WTC11 (cell line): ENCODE measurements around the gene SPATA3. TPM values are rescaled to one million over a fixed set of nuclear protein-coding genes. Genes with fewer than 3 reads are reported as not detected.

Experiments used
- ATAC-seq: fragments of 200-7000 bp; cut with Tn5 transposase; 2 replicates; pipeline ENCODE4 v1.10.0; 2021; ENCODE audit warnings: mild to moderate bottlenecking, moderate library complexity
- CTCF ChIA-PET: fragments of 300-600 bp; sonication (Branson Sonifier 250); formaldehyde crosslinking; loops from one replicate; lab custom pipeline; 2021; ENCODE audit warnings: antibody characterized with exemption; lab: Charles Lee
- POLR2A ChIA-PET: fragments of 350-600 bp; sonication (Branson Sonifier 250); formaldehyde crosslinking; loops from one replicate; lab custom pipeline; 2021; ENCODE audit warnings: antibody characterized with exemption; lab: Charles Lee
- DNase-seq: peaks from one replicate; pipeline ENCODE4 v3.0.0; 2021; ENCODE audit warnings: low spot score
- H3K27ac Mint-ChIP-seq: 2 replicates; pipeline ENCODE4 v1.8.0; 2021; ENCODE audit warnings: mixed read lengths
- H3K27me3 Mint-ChIP-seq: 2 replicates; pipeline ENCODE4 v1.8.0; 2021; ENCODE audit warnings: low read depth, mild to moderate bottlenecking, moderate library complexity, mixed read lengths
- H3K36me3 Mint-ChIP-seq: 2 replicates; pipeline ENCODE4 v1.8.0; 2021; ENCODE audit warnings: mixed read lengths
- H3K4me1 Mint-ChIP-seq: 2 replicates; pipeline ENCODE4 v1.8.0; 2022; ENCODE audit warnings: mixed read lengths
- H3K4me3 Mint-ChIP-seq: 2 replicates; pipeline ENCODE4 v1.8.0; 2021; ENCODE audit warnings: mild to moderate bottlenecking, moderate library complexity, mixed read lengths
- H3K9me3 Mint-ChIP-seq: 2 replicates; pipeline ENCODE4 v1.8.0; 2021; ENCODE audit warnings: mixed read lengths
- ATF1 ChIP-seq: sonication (generic); formaldehyde crosslinking; IDR thresholded peaks from 2 replicates; pipeline ENCODE4 v1.8.1; 2023; ENCODE audit warnings: mild to moderate bottlenecking, moderate library complexity, missing genetic modification reagents
- CREB1 ChIP-seq: sonication (generic); formaldehyde crosslinking; IDR thresholded peaks from 2 replicates; pipeline ENCODE4 v1.8.0; 2023; ENCODE audit warnings: mild to moderate bottlenecking, missing genetic modification reagents
- HMGA2 ChIP-seq: fragments of 250-450 bp; sonication (Bioruptor Pico); IDR thresholded peaks from 2 replicates; pipeline ENCODE4 v1.4.0; 2021; ENCODE audit warnings: mild to moderate bottlenecking, moderate library complexity
- NFE2L1 ChIP-seq: sonication (generic); formaldehyde crosslinking; IDR thresholded peaks from 2 replicates; pipeline ENCODE4 v1.8.1; 2023; ENCODE audit warnings: missing genetic modification reagents
- NFYB ChIP-seq: sonication (generic); formaldehyde crosslinking; conservative IDR thresholded peaks from 2 replicates; pipeline ENCODE4 v1.8.0; 2022; ENCODE audit warnings: low read depth, missing genetic modification reagents
- NR2C2 ChIP-seq: sonication (generic); formaldehyde crosslinking; IDR thresholded peaks from 2 replicates; pipeline ENCODE4 v1.8.0; 2022; ENCODE audit warnings: mild to moderate bottlenecking, missing genetic modification reagents
- RELA ChIP-seq: sonication (generic); formaldehyde crosslinking; IDR thresholded peaks from 2 replicates; pipeline ENCODE4 v1.8.1; 2022; ENCODE audit warnings: missing genetic modification reagents, mild to moderate bottlenecking, borderline replicate concordance
- SMAD3 ChIP-seq: sonication (generic); formaldehyde crosslinking; IDR thresholded peaks from 2 replicates; pipeline ENCODE4 v1.8.0; 2022; ENCODE audit warnings: missing genetic modification reagents, mild to moderate bottlenecking, borderline replicate concordance
- SOX15 ChIP-seq: fragments of 250-450 bp; sonication (Bioruptor Pico); IDR thresholded peaks from 2 replicates; pipeline ENCODE4 v1.9.0; 2021; ENCODE audit warnings: mild to moderate bottlenecking
- SP1 ChIP-seq: sonication (generic); formaldehyde crosslinking; conservative IDR thresholded peaks from 2 replicates; pipeline ENCODE4 v1.8.1; 2022; ENCODE audit warnings: missing genetic modification reagents
- ZBTB21 ChIP-seq: sonication (generic); formaldehyde crosslinking; IDR thresholded peaks from 2 replicates; pipeline ENCODE4 v1.8.1; 2023; ENCODE audit warnings: mild to moderate bottlenecking, missing genetic modification reagents, borderline replicate concordance
- ZNF317 ChIP-seq: sonication (generic); formaldehyde crosslinking; IDR thresholded peaks from 2 replicates; pipeline ENCODE4 v1.8.1; 2023; ENCODE audit warnings: low read depth, mild to moderate bottlenecking, moderate library complexity, missing genetic modification reagents, borderline replicate concordance
- ZNF671 ChIP-seq: fragments of 250-450 bp; sonication (Bioruptor Pico); IDR thresholded peaks from 2 replicates; pipeline ENCODE4 v1.8.0; 2021; ENCODE audit warnings: mild to moderate bottlenecking
- total RNA-seq: library from RNA; stranded (reverse); gene quantifications from 3 replicates; pipeline ENCODE4 v1.2.3, GENCODE V29; 2021
- TF ChIP-seq, protein P1 (sequence below): fragments of 250-450 bp; sonication (Bioruptor Pico); conservative IDR thresholded peaks from 2 replicates; pipeline ENCODE4 v1.9.0; 2021; ENCODE audit warnings: mild to moderate bottlenecking
- TF ChIP-seq, protein P2 (sequence below): sonication (generic); formaldehyde crosslinking; IDR thresholded peaks from 2 replicates; pipeline ENCODE4 v1.8.1; 2023; ENCODE audit warnings: mild to moderate bottlenecking, missing genetic modification reagents
- TF ChIP-seq, protein P3 (sequence below): sonication (generic); formaldehyde crosslinking; IDR thresholded peaks from 2 replicates; pipeline ENCODE4 v1.8.1; 2023; ENCODE audit warnings: mild to moderate bottlenecking, missing genetic modification reagents
- TF ChIP-seq, protein P4 (sequence below): fragments of 250-450 bp; sonication (Bioruptor Pico); IDR thresholded peaks from 2 replicates; pipeline ENCODE4 v2.1.2; 2022; ENCODE audit warnings: mild to moderate bottlenecking, moderate library complexity
- TF ChIP-seq, protein P5 (sequence below): sonication (generic); formaldehyde crosslinking; IDR thresholded peaks from 2 replicates; pipeline ENCODE4 v1.8.0; 2022; ENCODE audit warnings: mild to moderate bottlenecking, missing genetic modification reagents
- TF ChIP-seq, protein P6 (sequence below): sonication (generic); formaldehyde crosslinking; IDR thresholded peaks from 2 replicates; pipeline ENCODE4 v1.8.1; 2022; ENCODE audit warnings: mild to moderate bottlenecking, moderate library complexity, missing genetic modification reagents
- TF ChIP-seq, protein P7 (sequence below): sonication (generic); formaldehyde crosslinking; IDR thresholded peaks from 2 replicates; pipeline ENCODE4 v1.8.1; 2022; ENCODE audit warnings: mild to moderate bottlenecking, missing genetic modification reagents, moderate library complexity, borderline replicate concordance
- TF ChIP-seq, protein P8 (sequence below): sonication (generic); formaldehyde crosslinking; IDR thresholded peaks from 2 replicates; pipeline ENCODE4 v1.8.1; 2022; ENCODE audit warnings: low read depth, mild to moderate bottlenecking, moderate library complexity, missing genetic modification reagents, borderline replicate concordance

The SPATA3 gene
- total RNA-seq, 1 experiment from 2014 or later, result not detected

DNA sequence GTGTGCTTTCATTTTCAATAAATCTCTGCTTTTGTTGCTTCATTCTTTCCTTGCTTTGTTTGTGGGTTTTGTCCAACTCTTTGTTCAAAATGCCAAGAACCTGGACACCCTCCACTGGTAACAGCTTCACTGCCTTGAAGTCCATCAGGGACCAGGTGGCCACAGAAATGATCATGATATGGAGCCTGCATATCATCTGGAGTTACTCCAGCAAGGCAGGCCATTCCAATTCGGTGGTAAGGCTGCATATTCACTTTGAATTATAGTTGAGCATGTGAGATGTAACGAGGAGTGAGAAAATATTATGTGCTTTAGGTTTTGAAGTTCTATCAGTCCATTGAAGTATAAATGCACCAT, 26.3 kb upstream of the SPATA3 start (continued):
- TF ChIP-seq ZNF317 (CRISPR knock-in tag) (no peak), NFYB (CRISPR knock-in tag) (no peak), HMGA2 (CRISPR knock-in tag) (no peak), ZNF671 (CRISPR knock-in tag) (no peak)
- TF ChIP-seq, protein P1, sequence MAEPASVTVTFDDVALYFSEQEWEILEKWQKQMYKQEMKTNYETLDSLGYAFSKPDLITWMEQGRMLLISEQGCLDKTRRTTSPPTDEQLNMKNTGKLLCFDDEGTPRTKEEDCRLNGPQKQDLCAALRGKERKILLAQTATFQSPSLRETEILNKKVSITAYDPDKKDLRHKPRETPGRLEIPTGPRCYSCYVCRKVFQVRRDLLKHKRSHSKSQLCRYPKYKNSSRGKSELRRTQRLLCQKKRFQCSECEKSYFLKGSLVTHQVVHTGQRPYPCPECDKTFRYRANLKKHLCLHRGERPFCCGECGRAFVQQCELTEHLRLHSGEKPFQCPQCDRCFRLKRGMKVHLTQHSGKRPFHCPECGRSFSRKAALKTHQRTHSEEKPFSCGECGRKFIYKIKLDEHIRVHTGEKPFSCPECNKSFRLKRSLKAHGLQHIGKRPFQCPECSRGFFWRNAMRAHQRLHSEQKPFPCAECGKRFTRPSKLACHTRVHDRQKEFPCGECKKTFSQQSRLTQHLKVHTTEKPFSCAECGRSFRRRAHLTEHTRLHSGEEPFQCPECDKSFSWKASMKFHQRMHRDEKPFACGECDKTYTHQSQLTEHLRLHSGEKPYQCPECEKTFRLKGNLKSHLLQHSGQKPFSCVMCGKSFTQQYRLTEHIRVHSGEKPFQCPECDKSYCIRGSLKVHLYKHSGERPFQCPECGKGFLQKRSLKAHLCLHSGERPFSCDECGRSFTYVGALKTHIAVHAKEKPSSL, result no peak

DNA sequence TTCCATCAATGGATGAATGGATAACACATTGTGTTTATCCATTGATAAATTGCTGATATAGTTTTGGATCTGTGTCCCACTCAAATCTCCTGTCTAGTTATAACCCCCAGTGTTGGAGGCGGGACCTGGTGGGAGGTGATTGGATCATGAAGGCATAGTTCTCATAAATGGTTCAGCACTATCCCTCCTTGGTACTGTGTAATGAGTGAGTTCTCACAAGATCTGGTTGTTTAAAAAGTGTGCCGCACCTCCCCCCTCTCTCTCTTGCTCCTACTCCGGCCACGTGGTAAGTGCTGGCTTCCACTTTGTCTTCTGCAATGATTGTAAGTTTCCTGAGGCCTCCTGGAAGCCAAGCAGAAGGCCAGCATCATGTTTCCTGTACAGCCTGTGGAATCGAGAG, 23.9 kb upstream of the SPATA3 start:
- no peak for DNase-seq
- no peak for ATAC-seq
- Mint-ChIP-seq H3K4me1 (peaks cover 5% of the 10 kb centered on the region; the same call in 1 of the 2 replicates), H3K4me3 (no peak overlapping the region), H3K27me3 (no peaks in the 10 kb centered on the region), H3K27ac (no peak overlapping the region), H3K9me3 (peaks cover 12% of the 10 kb centered on the region), H3K36me3 (peaks cover 5% of the 10 kb centered on the region)
- POLR2A ChIA-PET, result no interaction called here
- CTCF ChIA-PET, result interaction anchor here (1.9 kb wide), 1 partner anchor 15 kb away, joined by 5 read pairs; no protein-coding TSS in a partner anchor
- TF ChIP-seq, protein P2, sequence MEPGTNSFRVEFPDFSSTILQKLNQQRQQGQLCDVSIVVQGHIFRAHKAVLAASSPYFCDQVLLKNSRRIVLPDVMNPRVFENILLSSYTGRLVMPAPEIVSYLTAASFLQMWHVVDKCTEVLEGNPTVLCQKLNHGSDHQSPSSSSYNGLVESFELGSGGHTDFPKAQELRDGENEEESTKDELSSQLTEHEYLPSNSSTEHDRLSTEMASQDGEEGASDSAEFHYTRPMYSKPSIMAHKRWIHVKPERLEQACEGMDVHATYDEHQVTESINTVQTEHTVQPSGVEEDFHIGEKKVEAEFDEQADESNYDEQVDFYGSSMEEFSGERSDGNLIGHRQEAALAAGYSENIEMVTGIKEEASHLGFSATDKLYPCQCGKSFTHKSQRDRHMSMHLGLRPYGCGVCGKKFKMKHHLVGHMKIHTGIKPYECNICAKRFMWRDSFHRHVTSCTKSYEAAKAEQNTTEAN, result no peak
- TF ChIP-seq NFE2L1 (no peak), RELA (no peak)

DNA sequence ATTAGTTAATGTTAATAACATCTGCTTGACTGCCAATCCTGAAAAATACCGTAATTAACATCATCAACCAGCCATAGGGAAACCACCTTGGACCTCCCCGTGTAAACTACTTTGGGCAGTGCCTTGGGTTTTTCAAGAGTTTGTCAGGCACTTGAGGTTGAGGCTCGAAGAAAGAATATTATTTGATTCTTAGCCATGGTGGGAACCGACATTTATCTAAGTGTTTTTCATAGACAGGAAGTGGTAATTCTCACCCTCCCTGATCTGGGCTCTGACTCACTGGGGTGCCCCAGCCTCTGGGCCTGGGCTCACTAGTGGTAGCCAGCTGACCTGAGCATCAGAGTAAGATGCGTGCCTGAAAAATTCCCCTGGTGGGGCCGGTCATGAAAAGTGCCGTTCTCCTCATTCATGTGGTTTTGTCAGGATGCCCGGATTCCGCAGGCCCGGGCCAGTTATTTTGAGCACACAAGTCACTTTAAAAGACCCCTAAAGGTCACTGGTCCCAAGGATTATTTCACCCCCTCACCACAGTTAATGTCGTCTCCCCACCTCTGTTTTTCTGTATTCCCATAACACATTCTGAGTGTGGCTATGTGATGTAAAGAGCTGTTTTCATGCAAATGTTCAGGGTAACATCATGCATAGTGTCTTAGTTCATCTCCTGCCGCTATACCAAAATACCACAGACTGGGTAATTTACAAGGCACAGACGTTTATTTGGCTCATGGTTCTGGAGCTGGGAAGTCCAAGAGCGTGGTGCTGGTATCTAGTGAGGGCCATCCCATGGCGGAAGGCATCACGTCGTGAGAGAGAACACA, 21.6 kb upstream of the SPATA3 start:
- H3K4me1 Mint-ChIP-seq, result peaks cover 5% of the 10 kb centered on the region; the same call in 1 of the 2 replicates
- H3K4me3 Mint-ChIP-seq, result no peak overlapping the region
- DNase-seq (no peak), ATAC-seq (no peak; the same call in 1 of the 2 replicates)
- H3K27ac Mint-ChIP-seq, result no peak overlapping the region
- H3K9me3 Mint-ChIP-seq, result peaks cover 12% of the 10 kb centered on the region
- no peak for TF ChIP-seq SMAD3 (CRISPR knock-in tag)
- no peak for TF ChIP-seq NR2C2 (CRISPR knock-in tag)
- no peak for TF ChIP-seq SOX15 (CRISPR knock-in tag)
- TF ChIP-seq, protein P3, sequence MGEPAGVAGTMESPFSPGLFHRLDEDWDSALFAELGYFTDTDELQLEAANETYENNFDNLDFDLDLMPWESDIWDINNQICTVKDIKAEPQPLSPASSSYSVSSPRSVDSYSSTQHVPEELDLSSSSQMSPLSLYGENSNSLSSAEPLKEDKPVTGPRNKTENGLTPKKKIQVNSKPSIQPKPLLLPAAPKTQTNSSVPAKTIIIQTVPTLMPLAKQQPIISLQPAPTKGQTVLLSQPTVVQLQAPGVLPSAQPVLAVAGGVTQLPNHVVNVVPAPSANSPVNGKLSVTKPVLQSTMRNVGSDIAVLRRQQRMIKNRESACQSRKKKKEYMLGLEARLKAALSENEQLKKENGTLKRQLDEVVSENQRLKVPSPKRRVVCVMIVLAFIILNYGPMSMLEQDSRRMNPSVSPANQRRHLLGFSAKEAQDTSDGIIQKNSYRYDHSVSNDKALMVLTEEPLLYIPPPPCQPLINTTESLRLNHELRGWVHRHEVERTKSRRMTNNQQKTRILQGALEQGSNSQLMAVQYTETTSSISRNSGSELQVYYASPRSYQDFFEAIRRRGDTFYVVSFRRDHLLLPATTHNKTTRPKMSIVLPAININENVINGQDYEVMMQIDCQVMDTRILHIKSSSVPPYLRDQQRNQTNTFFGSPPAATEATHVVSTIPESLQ (CRISPR knock-in tag), result no peak
- no peak for TF ChIP-seq SP1 (CRISPR knock-in tag)
- TF ChIP-seq, protein P4, sequence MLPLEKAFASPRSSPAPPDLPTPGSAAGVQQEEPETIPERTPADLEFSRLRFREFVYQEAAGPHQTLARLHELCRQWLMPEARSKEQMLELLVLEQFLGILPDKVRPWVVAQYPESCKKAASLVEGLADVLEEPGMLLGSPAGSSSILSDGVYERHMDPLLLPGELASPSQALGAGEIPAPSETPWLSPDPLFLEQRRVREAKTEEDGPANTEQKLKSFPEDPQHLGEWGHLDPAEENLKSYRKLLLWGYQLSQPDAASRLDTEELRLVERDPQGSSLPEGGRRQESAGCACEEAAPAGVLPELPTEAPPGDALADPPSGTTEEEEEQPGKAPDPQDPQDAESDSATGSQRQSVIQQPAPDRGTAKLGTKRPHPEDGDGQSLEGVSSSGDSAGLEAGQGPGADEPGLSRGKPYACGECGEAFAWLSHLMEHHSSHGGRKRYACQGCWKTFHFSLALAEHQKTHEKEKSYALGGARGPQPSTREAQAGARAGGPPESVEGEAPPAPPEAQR, result no peak
- TF ChIP-seq CREB1 (CRISPR knock-in tag), result no peak
- TF ChIP-seq, protein P5, sequence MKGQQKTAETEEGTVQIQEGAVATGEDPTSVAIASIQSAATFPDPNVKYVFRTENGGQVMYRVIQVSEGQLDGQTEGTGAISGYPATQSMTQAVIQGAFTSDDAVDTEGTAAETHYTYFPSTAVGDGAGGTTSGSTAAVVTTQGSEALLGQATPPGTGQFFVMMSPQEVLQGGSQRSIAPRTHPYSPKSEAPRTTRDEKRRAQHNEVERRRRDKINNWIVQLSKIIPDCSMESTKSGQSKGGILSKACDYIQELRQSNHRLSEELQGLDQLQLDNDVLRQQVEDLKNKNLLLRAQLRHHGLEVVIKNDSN (CRISPR knock-in tag), result no peak
- TF ChIP-seq, protein P6, sequence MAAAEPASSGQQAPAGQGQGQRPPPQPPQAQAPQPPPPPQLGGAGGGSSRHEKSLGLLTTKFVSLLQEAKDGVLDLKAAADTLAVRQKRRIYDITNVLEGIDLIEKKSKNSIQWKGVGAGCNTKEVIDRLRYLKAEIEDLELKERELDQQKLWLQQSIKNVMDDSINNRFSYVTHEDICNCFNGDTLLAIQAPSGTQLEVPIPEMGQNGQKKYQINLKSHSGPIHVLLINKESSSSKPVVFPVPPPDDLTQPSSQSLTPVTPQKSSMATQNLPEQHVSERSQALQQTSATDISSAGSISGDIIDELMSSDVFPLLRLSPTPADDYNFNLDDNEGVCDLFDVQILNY, result no peak
- TF ChIP-seq, protein P7, sequence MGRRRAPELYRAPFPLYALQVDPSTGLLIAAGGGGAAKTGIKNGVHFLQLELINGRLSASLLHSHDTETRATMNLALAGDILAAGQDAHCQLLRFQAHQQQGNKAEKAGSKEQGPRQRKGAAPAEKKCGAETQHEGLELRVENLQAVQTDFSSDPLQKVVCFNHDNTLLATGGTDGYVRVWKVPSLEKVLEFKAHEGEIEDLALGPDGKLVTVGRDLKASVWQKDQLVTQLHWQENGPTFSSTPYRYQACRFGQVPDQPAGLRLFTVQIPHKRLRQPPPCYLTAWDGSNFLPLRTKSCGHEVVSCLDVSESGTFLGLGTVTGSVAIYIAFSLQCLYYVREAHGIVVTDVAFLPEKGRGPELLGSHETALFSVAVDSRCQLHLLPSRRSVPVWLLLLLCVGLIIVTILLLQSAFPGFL (CRISPR knock-in tag), result no peak
- no peak for TF ChIP-seq ZBTB21 (CRISPR knock-in tag)
- no peak for TF ChIP-seq ATF1 (CRISPR knock-in tag)
- TF ChIP-seq, protein P8, sequence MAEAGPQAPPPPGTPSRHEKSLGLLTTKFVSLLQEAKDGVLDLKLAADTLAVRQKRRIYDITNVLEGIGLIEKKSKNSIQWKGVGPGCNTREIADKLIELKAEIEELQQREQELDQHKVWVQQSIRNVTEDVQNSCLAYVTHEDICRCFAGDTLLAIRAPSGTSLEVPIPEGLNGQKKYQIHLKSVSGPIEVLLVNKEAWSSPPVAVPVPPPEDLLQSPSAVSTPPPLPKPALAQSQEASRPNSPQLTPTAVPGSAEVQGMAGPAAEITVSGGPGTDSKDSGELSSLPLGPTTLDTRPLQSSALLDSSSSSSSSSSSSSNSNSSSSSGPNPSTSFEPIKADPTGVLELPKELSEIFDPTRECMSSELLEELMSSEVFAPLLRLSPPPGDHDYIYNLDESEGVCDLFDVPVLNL, result no peak
- ChIA-PET POLR2A (no interaction called here), CTCF (interaction anchor here (1.1 kb wide), 1 partner anchor 50 kb away, joined by 4 read pairs; no protein-coding TSS in a partner anchor)
- peaks cover 5% of the 10 kb centered on the region for H3K36me3 Mint-ChIP-seq
- H3K27me3 Mint-ChIP-seq, result no peaks in the 10 kb centered on the region
